H9 (cell line): ENCODE results near the gene LINC00305. TPM values are rescaled to one million over a fixed set of nuclear protein-coding genes. Genes with fewer than 3 reads are reported as not detected.

Source experiments
- DNase-seq: peaks from one replicate; pipeline ENCODE4 v3.0.0-alpha.2; 2017
- H2AFZ ChIP-seq: one replicate; pipeline ENCODE4 v1.6.1; 2013; ENCODE audit warnings: mild to moderate bottlenecking, low read length, control low read depth, moderate library complexity
- H2AK5ac ChIP-seq: 2 replicates; pipeline ENCODE4 v1.6.1; 2013; ENCODE audit warnings: low read length, control low read depth, mixed read lengths; ENCODE audit not compliant: insufficient read length
- H2BK120ac ChIP-seq: one replicate; pipeline ENCODE4 v1.6.1; 2013; ENCODE audit warnings: low read depth, mild to moderate bottlenecking, low read length, control low read depth, inconsistent platforms; ENCODE audit not compliant: poor library complexity, severe bottlenecking
- H2BK12ac ChIP-seq: 2 replicates; pipeline ENCODE4 v1.6.1; 2013; ENCODE audit warnings: low read length, control low read depth, mixed read lengths, low read depth; ENCODE audit not compliant: insufficient read length
- H2BK15ac ChIP-seq: 2 replicates; pipeline ENCODE4 v1.6.1; 2013; ENCODE audit warnings: low read depth, low read length, control low read depth
- H2BK20ac ChIP-seq: one replicate; pipeline ENCODE4 v1.6.1; 2013; ENCODE audit warnings: low read depth, mild to moderate bottlenecking, low read length, control low read depth, inconsistent platforms; ENCODE audit not compliant: poor library complexity, severe bottlenecking
- H2BK5ac ChIP-seq: 2 replicates; pipeline ENCODE4 v1.6.1; 2013; ENCODE audit warnings: low read length, control low read depth, mixed read lengths; ENCODE audit not compliant: insufficient read length
- H3K14ac ChIP-seq: 2 replicates; pipeline ENCODE4 v1.6.1; 2013; ENCODE audit warnings: low read length, control low read depth; ENCODE audit not compliant: insufficient read depth
- H3K18ac ChIP-seq: 2 replicates; pipeline ENCODE4 v1.6.1; 2013; ENCODE audit warnings: low read depth, mild to moderate bottlenecking, mixed read lengths, low read length, control low read depth; ENCODE audit not compliant: insufficient read length
- H3K23ac ChIP-seq: 2 replicates; pipeline ENCODE4 v1.6.1; 2013; ENCODE audit warnings: low read length, control low read depth, mixed read lengths, low read depth; ENCODE audit not compliant: insufficient read length
- H3K23me2 ChIP-seq: 2 replicates; pipeline ENCODE4 v1.6.1; 2013; ENCODE audit warnings: low read depth, mild to moderate bottlenecking, mixed read lengths, low read length, control low read depth; ENCODE audit not compliant: insufficient read length, poor library complexity, severe bottlenecking
- H3K27ac ChIP-seq: 2 replicates; pipeline ENCODE4 v1.5.1; 2013; ENCODE audit warnings: low read length, control low read depth, mixed read lengths, low read depth; ENCODE audit not compliant: insufficient read length
- H3K27me3 ChIP-seq: 2 replicates; pipeline ENCODE4 v1.6.1; 2013; ENCODE audit warnings: low read length, control low read depth, inconsistent platforms; ENCODE audit not compliant: insufficient read depth
- H3K4ac ChIP-seq: 2 replicates; pipeline ENCODE4 v1.6.1; 2013; ENCODE audit warnings: low read depth, mild to moderate bottlenecking, control low read depth, inconsistent platforms, low read length, moderate library complexity
- H3K4me1 ChIP-seq: 2 replicates; pipeline ENCODE4 v1.6.1; 2013; ENCODE audit warnings: low read length, control low read depth, inconsistent platforms; ENCODE audit not compliant: insufficient read depth
- H3K4me2 ChIP-seq: 2 replicates; pipeline ENCODE4 v1.6.1; 2013; ENCODE audit warnings: low read length, control low read depth, mixed read lengths; ENCODE audit not compliant: insufficient read length, insufficient read depth
- H3K56ac ChIP-seq: 2 replicates; pipeline ENCODE4 v1.6.1; 2013; ENCODE audit warnings: low read depth, mild to moderate bottlenecking, mixed read lengths, low read length, control low read depth; ENCODE audit not compliant: insufficient read length
- H3K79me1 ChIP-seq: 2 replicates; pipeline ENCODE4 v1.6.1; 2013; ENCODE audit warnings: low read depth, mild to moderate bottlenecking, moderate library complexity, low read length, control low read depth, inconsistent platforms; ENCODE audit not compliant: insufficient read depth, poor library complexity, severe bottlenecking
- H3K79me2 ChIP-seq: 2 replicates; pipeline ENCODE4 v1.6.1; 2013; ENCODE audit warnings: low read length, control low read depth, inconsistent platforms; ENCODE audit not compliant: insufficient read depth
- H3K9ac ChIP-seq: 2 replicates; pipeline ENCODE4 v1.6.1; 2013; ENCODE audit warnings: low read length, control low read depth, mixed read lengths; ENCODE audit not compliant: insufficient read length; ENCODE audit errors: extremely low read depth
- H3K9me3 ChIP-seq: one replicate; pipeline ENCODE4 v1.6.1; 2013; ENCODE audit warnings: low read depth, low read length, inconsistent platforms; ENCODE audit not compliant: control insufficient read depth
- H3T11ph ChIP-seq: one replicate; pipeline ENCODE4 v1.6.1; 2013; ENCODE audit warnings: mild to moderate bottlenecking, low read length, control low read depth, inconsistent platforms
- H4K20me1 ChIP-seq: one replicate; pipeline ENCODE4 v1.6.1; 2013; ENCODE audit not compliant: control insufficient read depth, insufficient read length, insufficient read depth
- H4K5ac ChIP-seq: 2 replicates; pipeline ENCODE4 v1.6.1; 2013; ENCODE audit warnings: low read depth, mild to moderate bottlenecking, mixed read lengths, low read length, control low read depth; ENCODE audit not compliant: insufficient read length
- H4K8ac ChIP-seq: replicated peaks from 2 replicates; pipeline ENCODE4 v1.6.1; 2013; ENCODE audit warnings: low read length, control low read depth, mixed read lengths, low read depth; ENCODE audit not compliant: insufficient read length
- H4K91ac ChIP-seq: 2 replicates; pipeline ENCODE4 v1.6.1; 2013; ENCODE audit warnings: low read depth, mild to moderate bottlenecking, moderate library complexity, mixed read lengths, low read length, control low read depth; ENCODE audit not compliant: insufficient read length
- H3K27ac Mint-ChIP-seq, 3 experiments: 2 replicates in 2 of 3; 3 replicates in 1 of 3; pipeline ENCODE4 v1.8.0; 2020 to 2021; ENCODE audit warnings: mixed read lengths in 3 of 3, mild to moderate bottlenecking in 1 of 3, moderate library complexity in 1 of 3
- H3K27me3 Mint-ChIP-seq: 2 replicates; pipeline ENCODE4 v1.8.0; 2021; ENCODE audit warnings: low read depth, mild to moderate bottlenecking, moderate library complexity, mixed read lengths
- H3K36me3 Mint-ChIP-seq, 3 experiments: 2 replicates in 2 of 3; 3 replicates in 1 of 3; pipeline ENCODE4 v1.8.0; 2020 to 2021; ENCODE audit warnings: low read depth in 3 of 3, mixed read lengths in 3 of 3; ENCODE audit not compliant: insufficient read depth in 1 of 3
- H3K4me1 Mint-ChIP-seq, 2 experiments: 2 replicates each; pipeline ENCODE4 v1.8.0; 2020; ENCODE audit warnings: mixed read lengths in 2 of 2
- H3K4me3 Mint-ChIP-seq, 2 experiments: 2 replicates in 1 of 2; 3 replicates in 1 of 2; pipeline ENCODE4 v1.8.0; 2020 to 2021; ENCODE audit warnings: mild to moderate bottlenecking in 2 of 2, mixed read lengths in 2 of 2, moderate library complexity in 1 of 2
- H3K9me3 Mint-ChIP-seq, 2 experiments: 2 replicates in 1 of 2; 3 replicates in 1 of 2; pipeline ENCODE4 v1.8.0; 2020; ENCODE audit warnings: mild to moderate bottlenecking in 2 of 2, mixed read lengths in 2 of 2, moderate library complexity in 1 of 2
- WGBS: extraction: QIAGEN DNeasy Blood & Tissue Kit; methylation state at CpG from one replicate; pipeline ENCODE4 v1.1.7; 2013; ENCODE audit warnings: missing lambda C conversion rate, low lambda C conversion rate, mixed read lengths; ENCODE audit not compliant: insufficient read length; ENCODE audit errors: extremely low coverage; 5-methylcytosine and 5-hydroxymethylcytosine counted together
- total RNA-seq: library from RNA; stranded (reverse); gene quantifications from 2 replicates; pipeline ENCODE4 v1.2.1, GENCODE V29; 2021
- TF ChIP-seq, protein P1 (sequence below): fragments of 200-600 bp; sonication (generic); conservative IDR thresholded peaks from 3 replicates; pipeline ENCODE4 v1.8.0; 2021; ENCODE audit warnings: antibody characterized with exemption, mild to moderate bottlenecking

Gene LINC00305
- total RNA-seq, 1 experiment from 2014 or later, result not detected

GRCh38 chr18:64131314-64131713, 17.6 kb downstream of the LINC00305 start:
- DNase-seq, result no peak
- WGBS, result no CpG with 5 or more reads among the region's 2 CpGs
- Histone ChIP-seq H2AK5ac (no peak overlapping the region), H4K5ac (no peak overlapping the region), H3K18ac (no peak overlapping the region), H3K27me3 (no peaks in the 10 kb centered on the region), H4K91ac (no peak overlapping the region), H3K9me3 (no peaks in the 10 kb centered on the region), H2BK15ac (no peak overlapping the region), H3K9ac (no peak overlapping the region), H4K8ac (no peak overlapping the region), H3T11ph (no peak overlapping the region), H2AFZ (no peak overlapping the region), H4K20me1 (no peaks in the 10 kb centered on the region), H3K4me1 (peaks cover 6% of the 10 kb centered on the region; the same call in 1 of the 2 replicates), H2BK5ac (no peak overlapping the region), H2BK120ac (no peak overlapping the region), H3K56ac (no peak overlapping the region), H2BK12ac (no peak overlapping the region), H3K79me1 (no peaks in the 10 kb centered on the region), H3K23me2 (no peaks in the 10 kb centered on the region), H3K79me2 (no peaks in the 10 kb centered on the region), H3K14ac (no peak overlapping the region), H3K23ac (no peak overlapping the region), H2BK20ac (no peak overlapping the region), H3K27ac (no peak overlapping the region), H3K4me2 (no peak overlapping the region), H3K4ac (no peak overlapping the region)
- Mint-ChIP-seq H3K27me3 (no peaks in the 10 kb centered on the region), H3K4me1 (peaks cover 30 to 36% of the 10 kb centered on the region in 2 experiments), H3K4me3 (no peak overlapping the region), H3K36me3 (peaks cover 0 to 5% (median 2%) of the 10 kb centered on the region in 3 experiments; a peak in 1 of 7 replicates), H3K27ac (no peak overlapping the region), H3K9me3 (peaks cover 0 to 2% of the 10 kb centered on the region in 2 experiments; a peak in 1 of 5 replicates)
- TF ChIP-seq, protein P1, sequence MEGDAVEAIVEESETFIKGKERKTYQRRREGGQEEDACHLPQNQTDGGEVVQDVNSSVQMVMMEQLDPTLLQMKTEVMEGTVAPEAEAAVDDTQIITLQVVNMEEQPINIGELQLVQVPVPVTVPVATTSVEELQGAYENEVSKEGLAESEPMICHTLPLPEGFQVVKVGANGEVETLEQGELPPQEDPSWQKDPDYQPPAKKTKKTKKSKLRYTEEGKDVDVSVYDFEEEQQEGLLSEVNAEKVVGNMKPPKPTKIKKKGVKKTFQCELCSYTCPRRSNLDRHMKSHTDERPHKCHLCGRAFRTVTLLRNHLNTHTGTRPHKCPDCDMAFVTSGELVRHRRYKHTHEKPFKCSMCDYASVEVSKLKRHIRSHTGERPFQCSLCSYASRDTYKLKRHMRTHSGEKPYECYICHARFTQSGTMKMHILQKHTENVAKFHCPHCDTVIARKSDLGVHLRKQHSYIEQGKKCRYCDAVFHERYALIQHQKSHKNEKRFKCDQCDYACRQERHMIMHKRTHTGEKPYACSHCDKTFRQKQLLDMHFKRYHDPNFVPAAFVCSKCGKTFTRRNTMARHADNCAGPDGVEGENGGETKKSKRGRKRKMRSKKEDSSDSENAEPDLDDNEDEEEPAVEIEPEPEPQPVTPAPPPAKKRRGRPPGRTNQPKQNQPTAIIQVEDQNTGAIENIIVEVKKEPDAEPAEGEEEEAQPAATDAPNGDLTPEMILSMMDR, result no peak
